Gastrocnemius medialis (tissue), 4 donors: ENCODE measurements around the gene TOMM22. TPM values are rescaled to one million over a fixed set of nuclear protein-coding genes. Genes with fewer than 3 reads are reported as not detected.

Experiments
- ATAC-seq, 2 donors: fragments of 150-250 bp; one replicate each; pipeline ENCODE4 v1.9.1; 2016
- DNase-seq, 2 donors: peaks; one replicate each; pipeline ENCODE4 v3.0.0-alpha.2; 2019
- H3K27ac ChIP-seq, 4 donors: fragments of 200-600 bp; sonication (generic); 1 replicate in 1 of 4; 2 replicates in 3 of 4; pipeline ENCODE4 v1.5.1; 2016 to 2018; ENCODE audit warnings: mild to moderate bottlenecking in 2 of 4, moderate library complexity in 1 of 4
- H3K27me3 ChIP-seq, 3 donors: fragments of 200-600 bp; sonication (generic) in 2 of 3; 1 replicate in 1 of 3; 2 replicates in 2 of 3; pipeline versions ENCODE4 v1.5.1 to v1.6.0; 2016 to 2019; ENCODE audit warnings: mild to moderate bottlenecking in 1 of 3, moderate library complexity in 1 of 3
- H3K36me3 ChIP-seq, 2 donors: fragments of 200-600 bp; sonication (generic) in 1 of 2; one replicate each; pipeline ENCODE4 v1.5.1; 2017 to 2018
- H3K4me1 ChIP-seq, 2 donors: fragments of 200-600 bp; sonication (generic) in 1 of 2; one replicate each; pipeline ENCODE4 v1.5.1; 2016 to 2017; ENCODE audit warnings: mild to moderate bottlenecking in 2 of 2
- H3K4me3 ChIP-seq, 4 donors: fragments of 200-600 bp; sonication (generic) in 3 of 4; 1 replicate in 1 of 4; 2 replicates in 3 of 4; pipeline ENCODE4 v1.5.1; 2016 to 2019; ENCODE audit warnings: mild to moderate bottlenecking in 2 of 4
- H3K9me3 ChIP-seq, 3 donors: fragments of 200-600 bp; sonication (generic) in 2 of 3; 1 replicate in 1 of 3; 2 replicates in 2 of 3; pipeline ENCODE4 v1.5.1; 2016 to 2019
- POLR2A ChIP-seq, 2 donors: fragments of 450-650 bp; IDR thresholded peaks; one replicate each; pipeline ENCODE4 v1.6.1; 2017; ENCODE audit warnings: antibody characterized with exemption in 2 of 2, mild to moderate bottlenecking in 2 of 2, moderate library complexity in 2 of 2
- in situ Hi-C, 4 donors: fragments of 200-750 bp; cut with MboI; loops; one replicate each; pipeline versions ENCODE4 v1.15.0 to v1.8.0; 2017; ENCODE audit warnings: low sequenced_read_pairs in 4 of 4
- intact Hi-C: fragments of 100-400 bp; cut with DNase I; formaldehyde crosslinking; loops from one replicate; pipeline ENCODE4 v1.15.1; 2023; ENCODE audit warnings: low total_unique reads
- total RNA-seq, 4 donors: library from RNA; depleted of rRNA; stranded (reverse); fragments of >200 nt; gene quantifications; one replicate each; pipeline versions ENCODE4 v1.1.0 to v1.2.3, GENCODE V29; 2016
- TF ChIP-seq, protein P1 (sequence below), 5 experiments: fragments of 450-650 bp in 3 of 5; fragments of 200-600 bp in 2 of 5; sonication (generic) in 2 of 5; IDR thresholded peaks in 4 of 5; conservative IDR thresholded peaks in 1 of 5; 1 replicate in 4 of 5; 2 replicates in 1 of 5; pipeline ENCODE4 v1.5.1; 2016 to 2019; ENCODE audit warnings: antibody characterized with exemption in 5 of 5, mild to moderate bottlenecking in 3 of 5, moderate library complexity in 3 of 5

Gene TOMM22
- total RNA-seq, 4 donors from 2014 or later, result 37.1 to 47.1 (median 46.3) TPM

DNA sequence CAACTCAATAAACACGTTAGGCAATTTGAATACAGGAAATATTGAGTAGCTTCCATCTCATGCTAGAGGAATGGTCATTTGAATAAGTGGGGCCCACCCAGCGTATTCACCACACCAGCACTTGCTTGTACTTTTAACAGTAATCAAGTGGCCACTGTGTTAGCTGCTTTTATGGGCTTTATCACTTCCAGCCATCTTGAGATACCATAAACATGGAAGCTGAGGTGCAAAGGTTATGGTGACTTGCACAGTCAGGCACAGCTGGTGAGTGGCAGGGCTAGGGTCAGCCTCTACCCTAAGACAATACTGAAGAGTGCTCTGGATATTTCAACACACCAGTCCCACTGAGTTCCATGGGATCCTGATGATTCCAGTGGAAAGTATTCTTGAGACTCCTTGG, 12.3 kb downstream of the TOMM22 start:
- Histone ChIP-seq H3K27ac (no peak overlapping the region), H3K9me3 (no peaks in the 10 kb centered on the region), H3K27me3 (no peaks in the 10 kb centered on the region), H3K36me3 (peaks cover 0 to 12% of the 10 kb centered on the region in 2 donors), H3K4me1 (peaks cover 22 to 24% of the 10 kb centered on the region in 2 donors), H3K4me3 (no peak overlapping the region)
- DNase-seq (no peak), ATAC-seq (no peak)
- in situ Hi-C loops (no loop called here), intact Hi-C loops (no loop called here)
- no peak for TF ChIP-seq POLR2A (IDR thresholded peaks at IDR 0.05)
- TF ChIP-seq, protein P1, sequence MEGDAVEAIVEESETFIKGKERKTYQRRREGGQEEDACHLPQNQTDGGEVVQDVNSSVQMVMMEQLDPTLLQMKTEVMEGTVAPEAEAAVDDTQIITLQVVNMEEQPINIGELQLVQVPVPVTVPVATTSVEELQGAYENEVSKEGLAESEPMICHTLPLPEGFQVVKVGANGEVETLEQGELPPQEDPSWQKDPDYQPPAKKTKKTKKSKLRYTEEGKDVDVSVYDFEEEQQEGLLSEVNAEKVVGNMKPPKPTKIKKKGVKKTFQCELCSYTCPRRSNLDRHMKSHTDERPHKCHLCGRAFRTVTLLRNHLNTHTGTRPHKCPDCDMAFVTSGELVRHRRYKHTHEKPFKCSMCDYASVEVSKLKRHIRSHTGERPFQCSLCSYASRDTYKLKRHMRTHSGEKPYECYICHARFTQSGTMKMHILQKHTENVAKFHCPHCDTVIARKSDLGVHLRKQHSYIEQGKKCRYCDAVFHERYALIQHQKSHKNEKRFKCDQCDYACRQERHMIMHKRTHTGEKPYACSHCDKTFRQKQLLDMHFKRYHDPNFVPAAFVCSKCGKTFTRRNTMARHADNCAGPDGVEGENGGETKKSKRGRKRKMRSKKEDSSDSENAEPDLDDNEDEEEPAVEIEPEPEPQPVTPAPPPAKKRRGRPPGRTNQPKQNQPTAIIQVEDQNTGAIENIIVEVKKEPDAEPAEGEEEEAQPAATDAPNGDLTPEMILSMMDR (IDR thresholded peaks at IDR 0.05 in 4 of 5, conservative IDR thresholded peaks at IDR 0.05 in 1 of 5), result no peak

- DNase-seq, result no peak
- no peak overlapping the region for H3K4me3 ChIP-seq
- TF ChIP-seq, protein P1 (IDR thresholded peaks at IDR 0.05 in 4 of 5, conservative IDR thresholded peaks at IDR 0.05 in 1 of 5), result no peak
- no peak for TF ChIP-seq POLR2A (IDR thresholded peaks at IDR 0.05)
- H3K27ac ChIP-seq, result no peak overlapping the region
- intact Hi-C loops (no loop called here), in situ Hi-C loops (no loop called here)
- H3K9me3 ChIP-seq, result no peaks in the 10 kb centered on the region
- H3K4me1 ChIP-seq, result peaks cover 30 to 32% of the 10 kb centered on the region in 2 donors
- peaks cover 0 to 7% of the 10 kb centered on the region in 2 donors for H3K36me3 ChIP-seq
- H3K27me3 ChIP-seq, result no peaks in the 10 kb centered on the region
- no peak for ATAC-seq
Measured at GRCh38 chr22:38694940-38695339, 13.2 kb downstream of the TOMM22 start.

GRCh38 chr22:38696606-38697424, 15.1 kb downstream of the TOMM22 start:
- no peak for DNase-seq
- H3K9me3 ChIP-seq, result no peaks in the 10 kb centered on the region
- H3K27me3 ChIP-seq, result no peaks in the 10 kb centered on the region
- H3K4me3 ChIP-seq, result no peak overlapping the region
- TF ChIP-seq, protein P1 (IDR thresholded peaks at IDR 0.05 in 4 of 5, conservative IDR thresholded peaks at IDR 0.05 in 1 of 5), result no peak
- no peak for TF ChIP-seq POLR2A (IDR thresholded peaks at IDR 0.05)
- H3K36me3 ChIP-seq, result peaks cover 0 to 7% of the 10 kb centered on the region in 2 donors
- H3K4me1 ChIP-seq, result peaks cover 33 to 35% of the 10 kb centered on the region in 2 donors
- ATAC-seq, result no peak
- in situ Hi-C loops (no loop called here), intact Hi-C loops (no loop called here)
- peak overlapping the region; percentile 57 to 97 (median 96) for H3K27ac ChIP-seq

DNA sequence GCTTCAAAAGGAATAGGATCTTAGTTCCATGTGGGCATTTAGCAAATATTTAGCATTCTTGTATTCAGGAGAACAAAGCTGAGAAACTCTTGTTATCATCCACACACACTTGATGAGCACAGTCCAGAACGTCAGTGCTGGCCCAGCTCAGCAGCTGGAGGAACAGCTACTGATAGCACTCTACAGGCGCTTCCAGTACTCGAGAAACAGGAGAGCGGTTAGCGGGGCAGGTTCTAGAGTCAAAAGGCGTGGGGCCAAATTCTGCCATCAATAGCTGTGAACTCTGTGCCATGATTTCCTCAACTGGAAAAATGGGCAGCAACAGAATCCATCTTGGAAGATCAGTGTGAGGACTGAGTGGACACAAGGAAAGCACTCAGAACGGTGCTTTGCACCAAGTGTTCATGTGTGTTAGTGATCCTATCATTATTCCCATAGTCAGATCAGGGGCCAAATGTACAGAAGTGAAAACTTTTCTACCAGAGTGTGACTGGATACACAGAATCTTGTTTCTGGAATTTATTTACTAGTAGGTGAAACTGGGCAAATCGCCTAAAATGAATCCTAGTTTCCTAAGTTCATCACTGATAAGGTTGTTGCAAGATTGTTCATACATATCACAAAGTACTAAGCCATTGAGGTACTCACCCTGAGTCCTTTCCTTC, 15.8 kb downstream of the TOMM22 start:
- H3K27ac ChIP-seq, result peak overlapping the region; percentile 57 to 97 (median 96)
- ATAC-seq (no peak), DNase-seq (no peak)
- no peaks in the 10 kb centered on the region for H3K27me3 ChIP-seq
- intact Hi-C loops, result no loop called here
- H3K4me3 ChIP-seq, result no peak overlapping the region
- peaks cover 0 to 7% of the 10 kb centered on the region in 2 donors for H3K36me3 ChIP-seq
- H3K4me1 ChIP-seq, result peaks cover 33 to 35% of the 10 kb centered on the region in 2 donors
- TF ChIP-seq, protein P1 (IDR thresholded peaks at IDR 0.05 in 4 of 5, conservative IDR thresholded peaks at IDR 0.05 in 1 of 5), result no peak
- TF ChIP-seq POLR2A (IDR thresholded peaks at IDR 0.05), result no peak
- H3K9me3 ChIP-seq, result no peaks in the 10 kb centered on the region
- in situ Hi-C loops, result no loop called here
